ENCODE results near the gene PPIF. TPM values are rescaled to one million over a fixed set of nuclear protein-coding genes. Genes with fewer than 3 reads are reported as not detected.

Gene PPIF
- total RNA-seq, 4 donors from 2014 or later, result 39.1 to 82.1 (median 67.9) TPM

DNA sequence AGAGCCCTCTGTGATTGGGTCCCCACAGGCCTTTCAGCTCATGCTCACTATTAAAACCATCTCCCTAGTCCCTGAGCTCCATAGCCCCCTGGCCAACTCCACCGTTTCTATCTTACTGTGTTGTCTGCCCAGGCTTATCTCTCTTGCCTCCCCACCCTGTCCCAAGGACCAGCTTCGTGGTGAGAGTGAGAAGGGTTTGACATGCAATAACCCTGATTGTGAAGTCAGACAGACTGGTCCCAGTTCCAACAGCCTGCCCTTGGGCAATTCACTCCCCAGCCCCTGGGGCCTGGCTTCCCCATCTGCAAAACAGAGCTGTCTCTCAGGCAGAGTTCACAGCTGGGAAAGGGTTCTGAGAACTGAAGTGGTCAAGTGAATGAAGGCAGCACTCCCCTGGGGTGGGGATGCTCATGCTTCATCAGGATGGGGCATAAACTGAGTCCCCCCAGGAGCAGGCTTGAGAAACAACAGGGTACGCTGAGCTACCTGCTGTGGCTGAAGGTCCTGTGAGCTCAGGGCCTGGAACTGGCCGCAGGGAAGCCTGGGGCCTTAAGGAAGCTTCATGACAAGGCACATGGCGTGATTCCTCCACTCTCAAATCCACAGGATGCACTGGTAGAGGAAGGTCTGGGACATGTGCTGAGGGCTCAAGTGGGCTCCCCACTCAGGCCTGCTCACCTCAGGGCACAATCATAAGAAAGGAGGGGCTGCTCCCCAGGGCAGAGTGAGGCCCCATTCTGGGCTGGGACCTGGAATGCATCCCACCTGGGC, 1.8 kb upstream of the PPIF start:
- H3K27me3 ChIP-seq, result no peaks in the 10 kb centered on the region
- DNase-seq (peak in 1 of 2 donors; percentile 8), ATAC-seq (no peak)
- H3K36me3 ChIP-seq, result peaks cover 0 to 11% of the 10 kb centered on the region in 2 donors
- intact Hi-C loops (cut with DNase I; ENCODE audit: low total_unique reads) (loop anchor here (5.0 kb wide), 1 partner anchor 862 kb away; the partner anchor contains the start of gene ANXA11), in situ Hi-C loops (cut with MboI; ENCODE audit: low sequenced_read_pairs in 4 of 4) (no loop called here)
- no peak overlapping the region for H3K4me3 ChIP-seq
- H3K9me3 ChIP-seq, result no peaks in the 10 kb centered on the region
- TF ChIP-seq POLR2A (IDR thresholded peaks at IDR 0.05), result no peak
- TF ChIP-seq, protein P1, sequence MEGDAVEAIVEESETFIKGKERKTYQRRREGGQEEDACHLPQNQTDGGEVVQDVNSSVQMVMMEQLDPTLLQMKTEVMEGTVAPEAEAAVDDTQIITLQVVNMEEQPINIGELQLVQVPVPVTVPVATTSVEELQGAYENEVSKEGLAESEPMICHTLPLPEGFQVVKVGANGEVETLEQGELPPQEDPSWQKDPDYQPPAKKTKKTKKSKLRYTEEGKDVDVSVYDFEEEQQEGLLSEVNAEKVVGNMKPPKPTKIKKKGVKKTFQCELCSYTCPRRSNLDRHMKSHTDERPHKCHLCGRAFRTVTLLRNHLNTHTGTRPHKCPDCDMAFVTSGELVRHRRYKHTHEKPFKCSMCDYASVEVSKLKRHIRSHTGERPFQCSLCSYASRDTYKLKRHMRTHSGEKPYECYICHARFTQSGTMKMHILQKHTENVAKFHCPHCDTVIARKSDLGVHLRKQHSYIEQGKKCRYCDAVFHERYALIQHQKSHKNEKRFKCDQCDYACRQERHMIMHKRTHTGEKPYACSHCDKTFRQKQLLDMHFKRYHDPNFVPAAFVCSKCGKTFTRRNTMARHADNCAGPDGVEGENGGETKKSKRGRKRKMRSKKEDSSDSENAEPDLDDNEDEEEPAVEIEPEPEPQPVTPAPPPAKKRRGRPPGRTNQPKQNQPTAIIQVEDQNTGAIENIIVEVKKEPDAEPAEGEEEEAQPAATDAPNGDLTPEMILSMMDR (IDR thresholded peaks at IDR 0.05 in 4 of 5, conservative IDR thresholded peaks at IDR 0.05 in 1 of 5), result no peak
- peaks cover 13 to 18% of the 10 kb centered on the region in 2 donors for H3K4me1 ChIP-seq
- no peak overlapping the region for H3K27ac ChIP-seq

DNA sequence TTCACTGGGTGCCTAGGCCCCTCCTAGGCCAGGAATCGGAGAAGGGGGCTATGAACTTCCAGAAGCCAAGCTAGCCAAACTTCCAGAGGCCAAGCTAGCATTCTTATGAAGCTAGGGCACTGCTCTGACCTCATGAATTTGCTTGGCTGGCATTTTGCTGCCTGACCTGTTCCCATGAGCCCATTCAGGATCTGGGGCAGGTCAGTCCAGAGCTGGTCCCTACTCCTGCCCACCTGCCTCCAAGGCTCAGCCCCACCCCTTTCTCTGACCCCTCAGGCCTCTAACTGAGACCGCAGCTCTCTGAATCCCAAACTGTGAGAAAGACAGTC, 1.3 kb upstream of the PPIF start:
- H3K27ac ChIP-seq, result no peak overlapping the region
- H3K4me1 ChIP-seq, result peaks cover 13 to 18% of the 10 kb centered on the region in 2 donors
- no peaks in the 10 kb centered on the region for H3K27me3 ChIP-seq
- intact Hi-C loops (cut with DNase I; ENCODE audit: low total_unique reads) (loop anchor here (5.0 kb wide), 1 partner anchor 861 kb away; the partner anchor contains the start of gene ANXA11), in situ Hi-C loops (cut with MboI; ENCODE audit: low sequenced_read_pairs in 4 of 4) (no loop called here)
- H3K4me3 ChIP-seq, result no peak overlapping the region
- ATAC-seq (no peak), DNase-seq (peak in 1 of 2 donors; percentile 9)
- no peaks in the 10 kb centered on the region for H3K9me3 ChIP-seq
- H3K36me3 ChIP-seq, result peaks cover 0 to 17% of the 10 kb centered on the region in 2 donors
- TF ChIP-seq, protein P1 (IDR thresholded peaks at IDR 0.05 in 4 of 5, conservative IDR thresholded peaks at IDR 0.05 in 1 of 5), result no peak
- TF ChIP-seq POLR2A (IDR thresholded peaks at IDR 0.05), result no peak

DNA sequence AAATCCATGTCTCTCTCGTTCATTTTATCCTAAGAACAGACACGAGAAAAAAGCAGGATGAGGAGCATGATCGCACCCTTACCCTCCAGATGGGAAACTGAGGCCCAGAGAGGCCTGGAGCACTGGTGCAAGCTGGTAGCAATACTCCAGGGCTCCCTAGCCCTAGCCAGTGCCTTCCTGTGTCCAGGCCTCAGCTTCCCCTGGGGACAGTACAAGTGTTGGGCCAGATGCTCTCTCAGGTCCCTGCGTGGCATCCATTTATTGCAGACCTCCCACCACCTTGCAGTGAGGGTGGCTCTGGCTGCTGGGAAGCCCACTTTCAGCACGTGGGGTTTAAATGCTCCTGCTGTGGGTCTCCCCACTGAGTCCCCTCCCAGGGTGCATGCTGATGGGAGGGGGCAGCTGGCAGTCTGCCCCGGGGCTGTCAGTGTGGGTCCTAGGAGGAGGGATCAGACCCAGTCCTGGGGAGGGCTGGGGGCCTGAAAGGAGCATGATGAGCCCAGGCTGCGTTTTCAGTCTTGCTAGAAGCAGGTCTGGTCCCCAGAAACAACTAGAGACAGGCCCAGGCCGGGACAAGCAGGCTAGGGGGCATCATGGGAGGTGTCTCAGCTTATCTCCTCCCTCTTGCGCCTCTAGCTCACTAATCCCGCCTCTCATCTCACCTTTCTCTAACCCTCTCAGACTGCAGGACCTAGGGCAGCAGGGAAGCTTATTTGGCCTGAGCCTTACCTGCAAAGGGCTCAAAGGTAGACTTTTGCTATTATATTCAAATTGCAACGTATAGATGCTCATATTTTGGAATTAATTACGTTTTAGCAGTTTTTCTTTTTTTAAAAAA, 662 bp upstream of the PPIF start:
- in situ Hi-C loops (cut with MboI; ENCODE audit: low sequenced_read_pairs in 4 of 4), result no loop called here
- peak overlapping the region in 2 of 4 donors; percentile 90 to 97 for H3K27ac ChIP-seq
- H3K4me1 ChIP-seq, result peaks cover 13 to 18% of the 10 kb centered on the region in 2 donors
- H3K27me3 ChIP-seq, result no peaks in the 10 kb centered on the region
- TF ChIP-seq, protein P1 (IDR thresholded peaks at IDR 0.05 in 4 of 5, conservative IDR thresholded peaks at IDR 0.05 in 1 of 5), result no peak
- ATAC-seq, result no peak
- DNase-seq, result peak in 1 of 2 donors; percentile 9
- no peaks in the 10 kb centered on the region for H3K9me3 ChIP-seq
- intact Hi-C loops (cut with DNase I; ENCODE audit: low total_unique reads), result loop anchor here (1.0 to 5.0 kb wide), 2 partner anchors 121 to 861 kb away; partner anchors contain the start of gene ANXA11
- H3K36me3 ChIP-seq, result peaks cover 0 to 23% of the 10 kb centered on the region in 2 donors
- peak overlapping the region in 2 of 4 donors; percentile 70 to 74 for H3K4me3 ChIP-seq

DNA sequence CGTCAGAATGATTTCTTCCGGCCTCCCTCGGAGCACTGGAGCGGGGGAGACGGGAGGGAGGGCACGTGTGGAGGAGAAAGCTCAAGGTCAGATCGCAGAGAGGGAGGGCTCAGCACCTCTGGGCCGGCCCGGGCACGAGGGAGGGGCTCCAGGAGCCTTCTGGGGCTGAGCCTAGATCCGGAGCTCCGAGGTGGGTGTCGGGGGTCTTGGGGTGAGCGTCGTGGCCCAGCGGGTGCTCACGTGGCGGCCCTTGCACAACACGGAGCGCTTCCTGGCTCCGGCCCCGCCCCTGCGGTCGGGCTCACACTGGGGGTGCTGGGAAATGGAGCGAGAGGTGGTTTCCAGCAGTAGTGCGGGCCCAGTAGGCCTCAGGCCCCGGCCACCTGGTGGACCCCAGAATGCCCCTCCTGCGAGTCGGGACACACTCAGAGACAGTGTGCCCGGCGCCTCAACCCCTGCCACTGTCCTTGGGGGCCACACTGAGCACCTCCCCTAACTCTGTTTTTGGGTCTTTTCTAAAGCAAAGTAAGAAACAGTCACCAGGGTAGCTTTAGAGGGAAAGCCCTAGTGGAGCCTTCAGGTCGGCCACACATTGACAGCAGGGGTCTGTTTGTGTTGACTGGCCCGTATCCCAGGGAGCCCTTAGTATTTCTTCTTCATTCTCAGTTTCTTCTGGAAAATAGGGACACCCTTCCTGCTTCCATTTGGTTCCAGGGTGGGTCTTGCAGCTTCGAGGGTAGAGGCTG, 798 bp downstream of the PPIF start:
- Histone ChIP-seq H3K4me1 (peaks cover 13 to 18% of the 10 kb centered on the region in 2 donors), H3K36me3 (peaks cover 0 to 38% of the 10 kb centered on the region in 2 donors), H3K9me3 (no peaks in the 10 kb centered on the region), H3K27me3 (no peaks in the 10 kb centered on the region), H3K4me3 (peak overlapping the region; percentile 58 to 87 (median 72)), H3K27ac (peak overlapping the region; percentile 90 to 97 (median 93))
- in situ Hi-C loops (cut with MboI; ENCODE audit: low sequenced_read_pairs in 4 of 4), result no loop called here
- TF ChIP-seq, protein P1 (IDR thresholded peaks at IDR 0.05 in 4 of 5, conservative IDR thresholded peaks at IDR 0.05 in 1 of 5), result peak in 1 of 5 experiments; percentile 14
- peak in 1 of 2 donors; percentile 33 for TF ChIP-seq POLR2A (IDR thresholded peaks at IDR 0.05)
- intact Hi-C loops (cut with DNase I; ENCODE audit: low total_unique reads), result loop anchor here (1.0 to 5.0 kb wide), 2 partner anchors 119 to 859 kb away; partner anchors contain the start of gene ANXA11
- DNase-seq (peak; percentile 48 to 70), ATAC-seq (peak; percentile 61 to 75)

Measured in gastrocnemius medialis (tissue), 4 donors.